Measurements from ENCODE around the gene YRDC.

Gene YRDC

GRCh38 chr1:37824001-37824400 is 16.0 kb upstream of the YRDC start:
- TF ChIP-seq SP7 (tag by site-specific recombination; IDR thresholded peaks at IDR 0.05) (no peak), SP3 (tag by site-specific recombination; IDR thresholded peaks at IDR 0.05) (no peak), KLF10 (tag by site-specific recombination; IDR thresholded peaks at IDR 0.05) (no peak), ZNF777 (tag by site-specific recombination; IDR thresholded peaks at IDR 0.05; ENCODE audit: borderline replicate concordance) (no peak), ZNF544 (tag by site-specific recombination; IDR thresholded peaks at IDR 0.05) (no peak), ZBTB1 (tag by site-specific recombination; IDR thresholded peaks at IDR 0.05) (no peak), MZF1 (tag by site-specific recombination; IDR thresholded peaks at IDR 0.05; ENCODE audit: borderline replicate concordance) (no peak), ZNF501 (tag by site-specific recombination; IDR thresholded peaks at IDR 0.05) (no peak), ZNF239 (tag by site-specific recombination; IDR thresholded peaks at IDR 0.05) (no peak), ZNF558 (tag by site-specific recombination; IDR thresholded peaks at IDR 0.05) (no peak), ZNF341 (tag by site-specific recombination; IDR thresholded peaks at IDR 0.05; ENCODE audit: low read depth) (no peak), ZNF366 (tag by site-specific recombination; conservative IDR thresholded peaks at IDR 0.05) (no peak), ZNF670 (tag by site-specific recombination; IDR thresholded peaks at IDR 0.05; ENCODE audit: low read depth) (no peak), ZBTB49 (tag by site-specific recombination; IDR thresholded peaks at IDR 0.05; ENCODE audit: low read depth) (no peak), GFI1B (tag by site-specific recombination; IDR thresholded peaks at IDR 0.05) (no peak), ZNF221 (tag by site-specific recombination; IDR thresholded peaks at IDR 0.05; ENCODE audit: borderline replicate concordance) (no peak), ZNF660 (tag by site-specific recombination; IDR thresholded peaks at IDR 0.05) (no peak), ZNF510 (tag by site-specific recombination; IDR thresholded peaks at IDR 0.05; ENCODE audit: insufficient replicate concordance) (no peak), ZNF600 (tag by site-specific recombination; IDR thresholded peaks at IDR 0.05) (no peak)
- Histone ChIP-seq H3K9me3 (ENCODE audit: control insufficient read depth, insufficient read depth, low read depth, low read length) (no peaks in the 10 kb centered on the region), H3K36me3 (ENCODE audit: control insufficient read depth in 2 of 2, insufficient read depth in 1 of 2, low read length in 2 of 2) (peaks cover 25 to 84% of the 10 kb centered on the region in 2 experiments), H3K4me3 (ENCODE audit: low read depth, low read length) (no peak overlapping the region), H3K27ac (ENCODE audit: extremely low read depth, low read depth, low read length) (no peak overlapping the region), H3K4me1 (ENCODE audit: control insufficient read depth, insufficient read depth, low read length) (no peaks in the 10 kb centered on the region)
- CTCF ChIA-PET: no interaction called here
- POLR2A ChIA-PET: no interaction called here

DNA sequence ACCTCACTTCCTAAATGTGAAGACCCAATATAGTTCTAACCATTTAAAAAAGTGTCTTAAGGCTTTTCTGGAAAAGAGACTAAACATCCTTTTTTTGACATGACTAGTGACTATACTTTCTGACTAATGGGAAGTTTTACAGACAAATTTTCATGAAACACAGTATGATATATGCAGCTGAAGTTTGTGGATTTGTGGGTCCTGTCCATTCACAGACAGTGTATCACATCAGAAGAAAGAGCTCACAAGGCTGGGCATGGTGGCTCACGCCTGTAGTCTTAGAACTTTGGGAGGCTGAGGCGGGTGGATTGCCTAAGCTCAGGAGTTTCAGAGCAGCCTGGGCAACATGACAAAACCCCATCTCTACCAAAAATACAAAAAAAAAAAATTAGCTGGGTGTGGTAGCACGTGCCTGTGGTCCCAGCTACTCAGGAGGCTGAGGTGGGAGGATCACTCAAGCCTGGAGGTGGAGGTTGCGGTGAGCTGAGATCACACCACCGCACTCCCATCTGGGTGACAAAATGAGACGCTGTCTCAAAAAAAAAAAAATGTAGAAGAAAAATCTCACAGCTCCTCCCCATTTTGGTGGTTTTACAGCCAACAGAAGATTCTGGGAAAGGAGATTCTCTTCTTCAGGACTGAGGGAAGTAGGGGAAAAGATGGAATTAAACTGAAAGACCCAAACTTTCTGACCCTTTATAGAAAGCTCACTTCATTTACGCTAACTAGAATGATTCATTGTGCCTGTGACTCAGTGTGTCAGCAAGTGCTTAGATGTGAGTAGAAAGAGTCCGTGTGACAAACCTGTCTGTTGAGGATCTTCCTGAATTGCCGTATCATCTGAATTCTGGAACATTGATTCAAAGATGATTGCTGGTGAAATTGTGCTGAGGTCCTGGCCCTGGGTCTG is 15.2 kb upstream of the YRDC start:
- peaks cover 22 to 80% of the 10 kb centered on the region in 2 experiments for H3K36me3 ChIP-seq (ENCODE audit: control insufficient read depth in 2 of 2, insufficient read depth in 1 of 2, low read length in 2 of 2)
- no peaks in the 10 kb centered on the region for H3K4me1 ChIP-seq (ENCODE audit: control insufficient read depth, insufficient read depth, low read length)
- TF ChIP-seq GLI2 (tag by site-specific recombination; IDR thresholded peaks at IDR 0.05; ENCODE audit: borderline replicate concordance, low read depth): no peak
- TF ChIP-seq RBAK (tag by site-specific recombination; IDR thresholded peaks at IDR 0.05): no peak
- TF ChIP-seq, protein P1, sequence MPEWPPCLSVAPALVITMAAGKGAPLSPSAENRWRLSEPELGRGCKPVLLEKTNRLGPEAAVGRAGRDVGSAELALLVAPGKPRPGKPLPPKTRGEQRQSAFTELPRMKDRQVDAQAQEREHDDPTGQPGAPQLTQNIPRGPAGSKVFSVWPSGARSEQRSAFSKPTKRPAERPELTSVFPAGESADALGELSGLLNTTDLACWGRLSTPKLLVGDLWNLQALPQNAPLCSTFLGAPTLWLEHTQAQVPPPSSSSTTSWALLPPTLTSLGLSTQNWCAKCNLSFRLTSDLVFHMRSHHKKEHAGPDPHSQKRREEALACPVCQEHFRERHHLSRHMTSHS (tag by site-specific recombination; IDR thresholded peaks at IDR 0.05): no peak
- no peak for TF ChIP-seq GLIS1 (tag by site-specific recombination; IDR thresholded peaks at IDR 0.05)
- TF ChIP-seq, protein P2, sequence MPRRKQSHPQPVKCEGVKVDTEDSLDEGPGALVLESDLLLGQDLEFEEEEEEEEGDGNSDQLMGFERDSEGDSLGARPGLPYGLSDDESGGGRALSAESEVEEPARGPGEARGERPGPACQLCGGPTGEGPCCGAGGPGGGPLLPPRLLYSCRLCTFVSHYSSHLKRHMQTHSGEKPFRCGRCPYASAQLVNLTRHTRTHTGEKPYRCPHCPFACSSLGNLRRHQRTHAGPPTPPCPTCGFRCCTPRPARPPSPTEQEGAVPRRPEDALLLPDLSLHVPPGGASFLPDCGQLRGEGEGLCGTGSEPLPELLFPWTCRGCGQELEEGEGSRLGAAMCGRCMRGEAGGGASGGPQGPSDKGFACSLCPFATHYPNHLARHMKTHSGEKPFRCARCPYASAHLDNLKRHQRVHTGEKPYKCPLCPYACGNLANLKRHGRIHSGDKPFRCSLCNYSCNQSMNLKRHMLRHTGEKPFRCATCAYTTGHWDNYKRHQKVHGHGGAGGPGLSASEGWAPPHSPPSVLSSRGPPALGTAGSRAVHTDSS (tag by site-specific recombination; IDR thresholded peaks at IDR 0.05): no peak
- TF ChIP-seq ZNF324 (tag by site-specific recombination; IDR thresholded peaks at IDR 0.05): no peak
- no peak for TF ChIP-seq ZNF274 (IDR thresholded peaks at IDR 0.05; ENCODE audit: low read length)
- TF ChIP-seq ZNF274 (tag by site-specific recombination; IDR thresholded peaks at IDR 0.05; ENCODE audit: borderline replicate concordance): no peak
- ChIA-PET CTCF (interaction anchor here (0.6 to 2.2 kb wide), 2 partner anchors 37 to 518 kb away, joined by 3 to 9 read pairs; partner anchors contain the start of gene MTF1), POLR2A (interaction anchor here (0.8 kb wide), 1 partner anchor 17 kb away, joined by 4 read pairs; no protein-coding TSS in a partner anchor)
- no peak overlapping the region for H3K27ac ChIP-seq (ENCODE audit: extremely low read depth, low read depth, low read length)
- H3K4me3 ChIP-seq (ENCODE audit: low read depth, low read length): no peak overlapping the region
- H3K9me3 ChIP-seq (ENCODE audit: control insufficient read depth, insufficient read depth, low read depth, low read length): no peaks in the 10 kb centered on the region

All from HEK293 (cell line).